Right renal cortex interstitium (tissue), 3 donors: Measurements from ENCODE around the gene ADAMTS16. TPM values are rescaled to one million over a fixed set of nuclear protein-coding genes. Genes with fewer than 3 reads are reported as not detected.

Experiments
- DNase-seq, 3 donors: peaks; one replicate each; pipeline ENCODE4 v3.0.0-alpha.2; 2013; ENCODE audit warnings: low read depth in 3 of 3, low spot score in 2 of 3
- polyA plus RNA-seq, 3 donors: library from polyadenylated mRNA; unstranded; fragments of 120-200 nt; gene quantifications; one replicate each; pipeline ENCODE4 v1.2.1, GENCODE V29; 2013; ENCODE audit not compliant: insufficient read length in 3 of 3

The ADAMTS16 gene
- polyA plus RNA-seq, 3 donors: 68.6 to 87.3 (median 80.7) TPM

DNA sequence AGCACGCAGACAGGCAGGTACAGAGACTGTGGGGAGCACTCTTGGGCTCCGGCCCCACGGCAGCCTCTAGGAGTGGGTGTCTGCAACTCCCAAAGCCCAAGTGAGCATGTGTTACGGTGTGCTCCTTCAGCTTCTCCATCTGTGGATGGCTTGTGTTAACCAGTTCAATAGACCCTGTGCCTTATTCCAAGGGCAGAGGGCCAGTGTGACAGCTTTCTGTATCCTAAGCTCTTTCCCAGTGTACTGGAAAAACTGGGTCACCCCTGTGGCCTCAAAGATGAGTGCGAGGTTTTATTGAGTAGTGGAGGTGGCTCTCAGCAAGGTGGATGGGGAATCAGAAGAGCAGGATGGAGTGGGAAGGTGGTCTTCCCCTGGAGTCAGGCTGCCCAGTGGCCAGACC lies 78.3 kb downstream of the ADAMTS16 start:
- DNase-seq: no peak

GRCh38 chr5:5219541-5219940 lies 79.4 kb downstream of the ADAMTS16 start:
- DNase-seq: no peak

DNA sequence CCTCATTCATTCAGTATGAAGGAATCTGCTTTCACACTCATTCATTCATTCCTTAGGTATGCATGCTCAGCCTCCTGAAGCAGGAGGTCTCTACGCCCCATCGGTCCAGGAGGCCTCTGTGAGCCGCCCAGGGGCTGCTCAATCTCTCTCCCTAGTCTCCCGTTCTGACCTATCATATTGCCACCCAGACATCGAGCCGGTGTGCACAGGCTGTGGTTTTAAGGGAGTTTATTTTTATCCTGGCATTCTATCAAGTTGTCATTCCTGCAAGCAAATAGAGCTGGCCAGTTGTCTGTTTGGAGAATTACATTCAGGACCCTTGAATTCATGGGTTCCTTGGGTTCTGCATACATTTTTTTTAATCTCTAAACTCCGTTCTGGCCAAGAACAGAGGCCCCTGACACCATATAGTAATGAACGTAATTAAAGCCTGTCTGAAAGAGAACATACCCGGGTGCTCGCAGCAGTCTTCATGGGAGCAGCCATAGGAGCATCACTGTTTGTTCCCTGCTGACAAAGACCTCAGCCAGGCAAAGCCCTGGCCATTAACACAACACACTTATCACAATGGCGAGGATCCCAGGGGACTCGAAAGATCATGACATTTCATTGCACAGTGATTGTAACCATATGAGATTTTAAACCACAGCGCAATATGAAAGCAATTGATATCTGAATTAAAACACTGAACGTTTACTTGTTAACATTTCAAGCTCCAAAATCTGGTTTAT lies 80.9 kb downstream of the ADAMTS16 start:
- no peak for DNase-seq

DNA sequence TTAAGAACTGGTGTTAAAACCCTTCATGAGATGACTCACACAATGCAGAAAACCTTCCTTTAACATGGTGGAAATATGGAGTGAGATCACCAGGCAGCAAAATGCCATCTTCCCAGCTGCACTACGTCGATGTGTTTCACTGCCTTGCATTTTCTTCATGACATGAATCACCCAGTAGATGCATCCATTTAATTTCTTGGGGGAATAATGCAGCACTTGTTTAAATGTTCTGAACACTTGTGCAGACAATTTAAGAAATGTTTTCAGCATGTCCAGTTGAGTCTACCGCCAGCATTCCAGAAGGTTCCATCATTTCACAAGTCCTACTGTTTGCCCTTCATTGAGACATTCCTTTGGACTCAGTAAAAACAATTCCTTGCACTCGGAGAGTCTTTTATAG lies 81.6 kb downstream of the ADAMTS16 start:
- DNase-seq: no peak

DNA sequence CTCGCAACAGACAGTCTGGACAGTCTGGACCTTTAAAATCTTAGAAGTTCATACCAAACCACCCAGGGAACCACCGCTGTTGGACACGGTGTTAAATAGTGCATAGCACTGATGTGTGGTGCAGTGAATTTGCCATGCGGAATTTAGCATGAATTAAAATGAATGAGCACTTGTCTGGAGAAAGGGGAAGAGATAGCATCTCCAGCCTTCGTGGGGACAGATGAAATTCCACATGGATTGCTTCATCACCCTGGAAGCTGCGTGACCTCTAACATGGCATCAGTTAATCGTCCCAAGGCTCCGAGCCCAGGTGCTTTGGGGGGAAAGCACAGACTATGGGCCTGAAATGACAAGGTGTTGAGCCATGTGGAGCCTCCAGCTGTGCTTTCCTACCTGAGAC lies 91.4 kb downstream of the ADAMTS16 start:
- no peak for DNase-seq

DNA sequence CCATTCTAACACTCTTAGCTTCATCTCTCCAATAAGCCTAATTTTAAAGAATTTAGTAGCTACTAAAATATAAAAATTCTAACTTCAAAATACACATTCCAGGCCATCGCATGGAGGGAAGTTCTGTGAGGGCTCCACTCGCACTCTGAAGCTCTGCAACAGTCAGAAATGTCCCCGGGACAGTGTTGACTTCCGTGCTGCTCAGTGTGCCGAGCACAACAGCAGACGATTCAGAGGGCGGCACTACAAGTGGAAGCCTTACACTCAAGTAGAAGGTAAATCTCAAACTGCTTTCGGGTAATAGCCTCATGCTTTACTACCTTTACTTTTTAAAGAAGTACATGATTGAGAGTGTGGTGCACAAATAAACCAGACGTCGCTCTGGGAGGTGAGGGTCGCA lies 94.8 kb downstream of the ADAMTS16 start:
- no peak for DNase-seq

DNA sequence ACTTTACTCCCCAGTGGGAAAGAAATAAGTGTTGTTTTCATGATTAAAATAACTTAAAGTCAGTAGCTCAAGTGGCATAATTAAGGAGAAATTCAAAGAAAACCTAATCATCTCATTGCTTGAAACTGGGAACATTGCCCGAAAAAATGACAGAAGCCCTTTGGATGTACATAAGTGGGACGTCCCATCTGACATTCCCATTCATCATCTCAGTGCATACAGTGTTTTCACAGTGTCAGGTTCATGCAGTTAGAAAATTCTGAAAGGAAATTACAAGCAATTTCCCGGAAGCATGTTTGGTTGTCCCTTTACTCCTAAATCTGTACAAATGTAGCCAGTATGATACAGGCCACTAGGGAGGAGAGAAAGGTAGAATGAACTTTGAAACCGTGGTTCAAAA lies 95.6 kb downstream of the ADAMTS16 start:
- DNase-seq: no peak

GRCh38 chr5:5239191-5239590 lies 99.1 kb downstream of the ADAMTS16 start:
- DNase-seq: no peak

DNA sequence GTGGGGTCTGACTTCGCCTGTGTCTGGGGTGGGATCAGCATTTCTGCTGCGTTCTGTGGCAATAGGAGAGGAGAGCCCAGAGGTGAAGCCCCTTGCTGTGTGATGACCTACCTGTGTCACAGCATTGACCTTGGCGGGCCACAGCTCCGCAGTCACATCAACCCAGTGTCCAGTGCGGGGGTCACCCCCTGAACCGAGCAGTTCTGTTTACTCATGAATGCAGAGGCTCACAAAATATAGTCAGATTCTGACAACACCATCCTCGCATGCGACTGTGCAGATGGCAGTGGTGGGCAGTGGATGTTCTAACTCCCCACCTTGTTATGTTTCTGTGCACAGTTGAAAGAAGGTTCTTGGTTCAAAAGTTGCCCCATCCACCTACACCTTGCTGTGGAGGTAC lies 100.1 kb downstream of the ADAMTS16 start:
- DNase-seq: no peak

DNA sequence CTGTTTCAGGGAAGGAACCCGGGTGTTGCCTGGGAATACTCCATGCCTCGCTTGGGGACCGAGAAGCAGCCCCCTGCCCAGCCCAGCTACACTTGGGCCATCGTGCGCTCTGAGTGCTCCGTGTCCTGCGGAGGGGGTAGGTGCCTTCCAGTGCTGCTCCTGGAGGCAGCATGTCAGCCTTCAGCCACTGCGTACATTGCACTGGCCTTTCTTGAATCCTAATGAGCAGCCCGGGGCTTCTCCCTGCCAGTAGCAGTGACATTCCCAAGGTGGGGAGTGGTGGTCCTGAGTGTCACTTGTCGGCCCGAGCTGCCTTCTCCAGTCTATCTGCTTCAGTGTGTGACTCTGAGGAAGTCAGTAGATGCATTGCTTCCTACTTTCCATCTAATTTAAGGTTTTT lies 101.9 kb downstream of the ADAMTS16 start:
- no peak for DNase-seq

DNA sequence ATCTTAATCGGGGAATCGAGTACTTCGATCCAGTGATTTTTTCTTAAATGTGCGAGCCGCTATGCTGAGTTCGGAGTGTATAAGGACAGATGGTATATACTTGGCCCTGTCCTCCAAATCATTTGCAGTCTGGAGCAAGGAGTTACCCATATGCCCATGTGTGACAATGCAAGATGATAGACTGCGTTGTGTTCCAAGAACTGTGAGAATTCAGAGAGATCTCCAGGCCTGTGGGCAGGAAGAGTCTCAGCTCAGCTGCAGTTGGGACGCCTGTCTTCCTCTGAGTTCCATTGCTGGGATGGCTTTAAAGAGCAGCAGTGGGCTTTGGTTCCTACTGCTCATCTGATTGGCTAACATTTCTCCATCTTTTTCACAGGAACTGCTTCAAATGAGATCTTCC lies 106.6 kb downstream of the ADAMTS16 start:
- no peak for DNase-seq

GRCh38 chr5:5250758-5251157 lies 110.6 kb downstream of the ADAMTS16 start:
- no peak for DNase-seq

- no peak for DNase-seq
Observed at GRCh38 chr5:5252106-5252505, 112.0 kb downstream of the ADAMTS16 start.

GRCh38 chr5:5257353-5257752 lies 117.2 kb downstream of the ADAMTS16 start:
- DNase-seq: no peak

GRCh38 chr5:5258564-5258963 lies 118.4 kb downstream of the ADAMTS16 start:
- DNase-seq: no peak

DNA sequence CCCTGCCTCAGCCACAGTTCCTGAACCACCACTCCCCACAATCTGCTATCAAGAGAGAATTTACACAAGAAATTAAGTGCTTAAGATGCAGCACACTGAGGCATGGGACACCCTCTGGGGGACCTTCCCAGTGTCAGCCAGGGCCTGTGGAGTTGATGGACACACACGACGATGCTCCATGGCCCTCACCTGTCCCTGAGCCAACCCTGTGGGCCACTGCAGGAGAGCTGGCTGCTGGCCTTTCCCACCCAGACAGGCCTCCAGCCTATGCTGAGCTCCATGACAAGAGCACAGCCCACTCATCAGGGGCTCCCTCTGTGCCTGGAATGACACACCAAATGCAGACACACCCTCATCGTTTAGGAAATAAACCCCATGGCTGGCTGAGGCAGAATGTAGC lies 124.6 kb downstream of the ADAMTS16 start:
- DNase-seq: no peak

DNA sequence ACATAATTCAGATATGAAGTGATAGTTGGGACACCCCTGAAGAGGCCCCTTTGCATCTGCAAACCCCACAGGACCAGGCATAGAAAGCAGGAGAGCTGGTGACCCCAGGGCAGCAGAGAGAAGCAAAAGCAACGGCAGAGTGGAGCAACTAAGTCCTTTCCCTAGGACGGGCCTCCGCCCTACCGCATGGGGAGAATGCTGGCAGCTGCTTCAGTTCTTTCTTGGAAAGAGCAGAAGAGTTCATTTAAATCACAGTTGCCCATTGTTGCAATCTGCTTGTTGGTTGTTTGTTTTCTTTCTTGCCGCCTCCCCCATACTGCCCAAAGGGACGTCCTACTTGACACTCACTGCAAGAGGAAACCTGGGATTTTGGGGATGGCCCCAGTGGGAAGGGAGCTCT lies 126.2 kb downstream of the ADAMTS16 start:
- no peak for DNase-seq

- no peak for DNase-seq
Observed at GRCh38 chr5:5270161-5270560, 130.0 kb downstream of the ADAMTS16 start.

DNA sequence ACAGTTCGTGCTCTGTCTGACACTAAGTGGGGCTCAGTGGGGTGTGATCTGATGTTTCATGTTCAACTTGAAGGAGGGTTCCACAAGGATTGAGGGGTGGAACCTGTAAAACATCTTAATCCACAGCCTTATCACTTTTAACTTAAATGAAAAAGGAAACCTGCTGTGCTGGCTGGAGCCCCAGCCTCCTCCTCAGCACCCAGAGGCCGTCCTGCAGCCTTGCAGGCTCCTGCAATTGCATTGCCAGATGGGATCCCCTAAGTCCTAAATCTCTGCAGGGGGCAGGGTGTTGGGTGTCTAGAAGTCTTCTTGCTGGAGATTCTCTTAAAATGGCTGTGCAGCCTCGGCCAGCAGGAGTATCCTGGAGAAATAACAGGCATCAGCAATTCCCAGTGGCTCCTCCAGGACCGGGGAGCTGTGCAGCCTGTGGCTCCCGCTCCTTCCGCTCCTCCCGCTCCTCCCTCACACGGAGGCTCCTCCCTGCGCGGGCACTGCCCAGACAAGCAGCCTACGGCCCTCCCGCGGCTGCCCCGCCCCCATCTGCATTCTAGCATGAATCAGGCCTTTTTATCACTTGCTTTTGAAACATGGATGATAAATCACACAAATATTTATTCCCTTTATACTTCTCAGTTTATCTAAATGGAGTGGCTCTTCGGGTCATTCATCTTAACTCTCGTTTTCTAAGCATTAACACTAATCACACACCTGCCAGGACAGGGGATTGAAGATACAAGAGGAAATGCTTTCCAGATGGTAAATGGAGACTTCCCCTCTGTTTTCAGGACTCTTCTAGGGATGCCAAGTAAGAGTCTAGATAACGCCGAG lies 131.0 kb downstream of the ADAMTS16 start:
- DNase-seq: peak in 2 of 3 donors; percentile 2 to 26

DNA sequence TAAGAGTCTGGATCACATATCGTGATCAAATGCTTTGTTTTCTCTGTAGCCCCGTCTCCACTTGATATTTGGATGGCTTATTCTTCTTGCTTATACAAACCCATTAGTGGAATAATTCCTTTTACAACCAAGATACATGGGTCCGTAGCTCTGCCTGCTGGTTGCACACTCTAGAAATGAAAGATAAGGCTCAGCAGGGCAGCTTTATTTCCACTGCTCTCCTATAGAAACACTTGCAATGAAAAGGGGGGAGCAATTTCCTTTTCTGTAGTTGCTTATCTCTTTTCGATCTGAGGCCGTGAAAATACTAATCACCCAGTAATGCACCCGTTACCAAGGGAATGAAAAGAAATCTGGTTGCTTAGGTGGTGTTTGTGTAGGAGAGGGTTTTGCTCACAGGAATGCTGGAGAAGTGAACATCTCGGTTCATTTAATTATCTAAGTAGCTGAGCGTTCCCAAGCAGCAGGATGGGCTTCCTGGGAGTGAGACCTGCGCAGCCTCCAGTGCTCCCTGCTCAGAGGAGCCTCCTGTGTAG lies 131.7 kb downstream of the ADAMTS16 start:
- DNase-seq: peak in 1 of 3 donors; percentile 2

DNA sequence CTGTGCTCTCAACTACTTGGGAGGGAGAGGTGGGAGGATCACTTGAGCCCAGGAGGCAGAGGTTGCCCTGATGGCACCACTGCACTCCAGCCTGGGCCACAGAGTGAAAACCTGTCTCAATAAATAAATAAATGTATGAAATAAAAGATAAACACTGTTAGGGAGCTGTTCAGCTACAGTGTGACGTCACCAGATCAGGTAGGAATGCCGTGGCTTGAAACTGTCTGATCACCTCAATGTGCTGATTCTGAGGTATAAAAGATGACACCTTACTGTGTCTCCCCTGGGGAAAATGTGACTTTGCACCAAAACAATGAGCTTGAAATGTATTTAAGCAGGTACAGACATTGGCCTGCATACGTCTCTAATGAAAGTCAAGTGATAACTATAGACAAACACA lies 133.3 kb downstream of the ADAMTS16 start:
- no peak for DNase-seq

- DNase-seq: no peak
Observed at GRCh38 chr5:5273976-5274375, 133.8 kb downstream of the ADAMTS16 start.
